Smooth muscle cell (in vitro differentiated cells): ENCODE measurements around the gene SIGLEC7. TPM values are rescaled to one million over a fixed set of nuclear protein-coding genes. Genes with fewer than 3 reads are reported as not detected.
"Not testable (repeated sequence)": the region's sequence is repeated elsewhere in the genome, so short reads cannot be mapped to it uniquely, and the experiment has no call there.

Source experiments
- DNase-seq: peaks from one replicate; lab custom pipeline; 2025; ENCODE audit not compliant: unreplicated experiment; lab: John Stamatoyannopoulos, UW
- H2AFZ ChIP-seq: fragments of 200-600 bp; sonication (generic); 2 replicates; pipeline ENCODE4 v1.6.0; 2016; ENCODE audit warnings: antibody characterized with exemption, low read depth, mild to moderate bottlenecking
- H3F3A ChIP-seq: fragments of 200-600 bp; sonication (generic); 2 replicates; pipeline ENCODE4 v1.6.0; 2017; ENCODE audit warnings: antibody characterized with exemption, low read depth
- H3K27ac ChIP-seq: fragments of 200-600 bp; sonication (generic); 2 replicates; pipeline ENCODE4 v1.5.1; 2016; ENCODE audit warnings: low read depth, mild to moderate bottlenecking
- H3K27me3 ChIP-seq: fragments of 200-600 bp; sonication (generic); 2 replicates; pipeline ENCODE4 v1.6.1; 2016; ENCODE audit warnings: low read depth, mild to moderate bottlenecking
- H3K36me3 ChIP-seq: fragments of 200-600 bp; sonication (generic); 2 replicates; pipeline ENCODE4 v1.5.1; 2016; ENCODE audit warnings: low read depth
- H3K4me1 ChIP-seq: fragments of 200-600 bp; sonication (generic); 2 replicates; pipeline ENCODE4 v1.5.1; 2016; ENCODE audit warnings: low read depth
- H3K4me2 ChIP-seq: fragments of 200-600 bp; sonication (generic); 2 replicates; pipeline ENCODE4 v1.6.0; 2016; ENCODE audit warnings: mild to moderate bottlenecking
- H3K4me3 ChIP-seq: fragments of 200-600 bp; sonication (generic); 2 replicates; pipeline ENCODE4 v1.5.1; 2016; ENCODE audit warnings: mild to moderate bottlenecking
- H3K79me2 ChIP-seq: fragments of 200-600 bp; sonication (generic); 2 replicates; pipeline ENCODE4 v1.6.0; 2016; ENCODE audit warnings: low read depth, mild to moderate bottlenecking
- H3K9ac ChIP-seq: fragments of 200-600 bp; sonication (generic); 2 replicates; pipeline ENCODE4 v1.6.0; 2016; ENCODE audit warnings: low read depth
- H3K9me3 ChIP-seq: fragments of 200-600 bp; sonication (generic); replicated peaks from 2 replicates; pipeline ENCODE4 v1.5.1; 2016; ENCODE audit warnings: low read depth
- H4K20me1 ChIP-seq: fragments of 200-600 bp; sonication (generic); 2 replicates; pipeline ENCODE4 v1.6.0; 2016; ENCODE audit warnings: low read depth
- CTCF ChIP-seq: fragments of 200-600 bp; sonication (generic); IDR thresholded peaks from 2 replicates; pipeline ENCODE4 v1.5.1; 2017; ENCODE audit warnings: borderline replicate concordance, mild to moderate bottlenecking, antibody characterized with exemption; ENCODE audit not compliant: insufficient read depth, poor library complexity, severe bottlenecking
- WGBS: methylation state at CpG from one replicate; pipeline ENCODE4 v1.1.7; 2016; ENCODE audit warnings: low lambda C conversion rate; 5-methylcytosine and 5-hydroxymethylcytosine counted together
- polyA plus RNA-seq: library from polyadenylated mRNA; unstranded; fragments of >200 nt; fragmentation: Nextera tagmentation; extraction: Ambion mirVana; gene quantifications from 2 replicates; pipeline ENCODE4 v1.2.1, GENCODE V29; 2016
- total RNA-seq: library from RNA; depleted of rRNA; stranded (reverse); fragments of >200 nt; gene quantifications from 2 replicates; pipeline ENCODE4 v1.2.3, GENCODE V29; 2014

The SIGLEC7 gene
- total and polyA plus RNA-seq, 2 experiments from 2014 or later = not detected

GRCh38 chr19:51138549-51138979 lies 3.5 kb upstream of the SIGLEC7 start:
- Histone ChIP-seq H3K4me2 (no peak overlapping the region), H3K9me3 (no peaks in the 10 kb centered on the region), H4K20me1 (no peaks in the 10 kb centered on the region), H2AFZ (no peak overlapping the region), H3K36me3 (no peaks in the 10 kb centered on the region), H3K9ac (no peak overlapping the region), H3F3A (no peaks in the 10 kb centered on the region), H3K27me3 (no peaks in the 10 kb centered on the region), H3K4me3 (no peak overlapping the region), H3K4me1 (no peaks in the 10 kb centered on the region), H3K27ac (no peak overlapping the region), H3K79me2 (no peaks in the 10 kb centered on the region)
- no peak for TF ChIP-seq CTCF
- no peak for DNase-seq
- WGBS = 83% methylated on average over 6 of the region's 6 CpGs

- Histone ChIP-seq H2AFZ (no peak overlapping the region), H3K9me3 (no peaks in the 10 kb centered on the region), H3K79me2 (no peaks in the 10 kb centered on the region), H4K20me1 (no peaks in the 10 kb centered on the region), H3K4me2 (no peak overlapping the region), H3K4me1 (no peaks in the 10 kb centered on the region), H3K4me3 (no peak overlapping the region), H3K27ac (no peak overlapping the region), H3K27me3 (no peaks in the 10 kb centered on the region), H3K36me3 (no peaks in the 10 kb centered on the region), H3K9ac (no peak overlapping the region), H3F3A (no peaks in the 10 kb centered on the region)
- TF ChIP-seq CTCF = no peak
- DNase-seq = no peak
- WGBS = 86% methylated on average over 4 of the region's 4 CpGs
Measured at GRCh38 chr19:51139299-51140014, 2.6 kb upstream of the SIGLEC7 start.

- 40% methylated on average over 6 of the region's 6 CpGs for WGBS
- Histone ChIP-seq H3K27ac (no peak overlapping the region), H4K20me1 (no peaks in the 10 kb centered on the region), H2AFZ (no peak overlapping the region), H3K9me3 (no peaks in the 10 kb centered on the region), H3K27me3 (no peaks in the 10 kb centered on the region), H3K4me3 (no peak overlapping the region), H3F3A (no peaks in the 10 kb centered on the region), H3K4me2 (no peak overlapping the region), H3K79me2 (no peaks in the 10 kb centered on the region), H3K36me3 (no peaks in the 10 kb centered on the region), H3K4me1 (no peaks in the 10 kb centered on the region), H3K9ac (no peak overlapping the region)
- DNase-seq = no peak
- TF ChIP-seq CTCF = no peak
Measured at GRCh38 chr19:51140441-51140840, 1.7 kb upstream of the SIGLEC7 start.

- no peak overlapping the region for H3K9ac ChIP-seq
- no peak overlapping the region for H3K27ac ChIP-seq
- H3K4me3 ChIP-seq = no peak overlapping the region
- H3K27me3 ChIP-seq = no peaks in the 10 kb centered on the region
- H3K36me3 ChIP-seq = no peaks in the 10 kb centered on the region
- H3K9me3 ChIP-seq = no peaks in the 10 kb centered on the region
- no peaks in the 10 kb centered on the region for H3K4me1 ChIP-seq
- no peak for TF ChIP-seq CTCF
- H2AFZ ChIP-seq = no peak overlapping the region
- no peaks in the 10 kb centered on the region for H4K20me1 ChIP-seq
- no peaks in the 10 kb centered on the region for H3F3A ChIP-seq
- no peak for DNase-seq
- H3K4me2 ChIP-seq = no peak overlapping the region
- WGBS = 84% methylated on average over 6 of the region's 6 CpGs
- H3K79me2 ChIP-seq = no peaks in the 10 kb centered on the region
Measured at GRCh38 chr19:51141181-51141580, 920 bp upstream of the SIGLEC7 start.

- H4K20me1 ChIP-seq, H3K4me2 ChIP-seq, H3K4me1 ChIP-seq, H3K27me3 ChIP-seq, H2AFZ ChIP-seq, H3K4me3 ChIP-seq, H3K79me2 ChIP-seq, H3K9me3 ChIP-seq, DNase-seq, H3K36me3 ChIP-seq, H3K9ac ChIP-seq, H3F3A ChIP-seq, H3K27ac ChIP-seq: not testable (repeated sequence)
- 87% methylated on average over 12 of the region's 15 CpGs for WGBS
Measured at GRCh38 chr19:51142809-51143475, 841 bp downstream of the SIGLEC7 start.
